HG02870 (cell line): ENCODE results near the gene CRIP1.

Source experiments
- ATAC-seq: cut with Tn5 transposase; IDR thresholded peaks from one replicate; pipeline ENCODE4 v1.9.1; 2021; ENCODE audit warnings: mild to moderate bottlenecking, moderate library complexity; ENCODE audit not compliant: unreplicated experiment

CRIP1 gene

GRCh38 chr14:105486163-105486973, at the start of gene CRIP1:
Gene CRIP1, plus strand, starts transcription at chr14:105486886. Its CDS starts 374 bp downstream, at chr14:105487260.
- ATAC-seq = no peak

- ATAC-seq = no peak
Measured at GRCh38 chr14:105436891-105437722, 49.6 kb upstream of the CRIP1 start.

GRCh38 chr14:105437723-105438500, 48.8 kb upstream of the CRIP1 start:
- ATAC-seq = no peak

- ATAC-seq = no peak
Measured at GRCh38 chr14:105439179-105439578, 47.5 kb upstream of the CRIP1 start.

- ATAC-seq = no peak
Measured at GRCh38 chr14:105439710-105440553, 46.8 kb upstream of the CRIP1 start.

- ATAC-seq = no peak
Measured at GRCh38 chr14:105440554-105440900, 46.2 kb upstream of the CRIP1 start.

GRCh38 chr14:105440992-105441391, 45.7 kb upstream of the CRIP1 start:
- no peak for ATAC-seq

GRCh38 chr14:105442125-105442524, 44.6 kb upstream of the CRIP1 start:
- ATAC-seq = no peak

GRCh38 chr14:105442834-105443233, 43.9 kb upstream of the CRIP1 start:
- no peak for ATAC-seq

GRCh38 chr14:105444859-105445258, 41.8 kb upstream of the CRIP1 start:
- ATAC-seq = no peak

GRCh38 chr14:105445290-105445689, 41.4 kb upstream of the CRIP1 start:
- no peak for ATAC-seq

GRCh38 chr14:105445901-105446845, 40.5 kb upstream of the CRIP1 start:
- no peak for ATAC-seq

GRCh38 chr14:105446971-105447370, 39.7 kb upstream of the CRIP1 start:
- ATAC-seq = no peak

- no peak for ATAC-seq
Measured at GRCh38 chr14:105447651-105448640, 38.7 kb upstream of the CRIP1 start.

GRCh38 chr14:105448706-105449111, 38.0 kb upstream of the CRIP1 start:
- no peak for ATAC-seq

- ATAC-seq = no peak
Measured at GRCh38 chr14:105449276-105450122, 37.2 kb upstream of the CRIP1 start.

GRCh38 chr14:105450123-105450505, 36.6 kb upstream of the CRIP1 start:
- ATAC-seq = no peak
